GM12878 (cell line): ENCODE results near the gene SMG6. TPM values are rescaled to one million over a fixed set of nuclear protein-coding genes. Genes with fewer than 3 reads are reported as not detected.
A peak's percentile ranks its signal among the peaks of the same experiment; 100 is the strongest.

Source experiments
- CREM ChIP-seq: IDR thresholded peaks from 2 replicates; pipeline ENCODE4 v1.6.1; 2014; ENCODE audit warnings: antibody characterized with exemption, low read depth
- DPF2 ChIP-seq: fragments of 450-650 bp; IDR thresholded peaks from 2 replicates; pipeline ENCODE4 v1.6.1; 2017; ENCODE audit warnings: mild to moderate bottlenecking
- EGR1 ChIP-seq, 2 experiments: IDR thresholded peaks; 1 replicate in 1 of 2; 2 replicates in 1 of 2; pipeline ENCODE4 v1.6.1; 2011 to 2012; ENCODE audit warnings: low read depth in 2 of 2, low read length in 2 of 2, borderline replicate concordance in 1 of 2, mild to moderate bottlenecking in 1 of 2, moderate library complexity in 1 of 2
- FOXM1 ChIP-seq: IDR thresholded peaks from 2 replicates; pipeline ENCODE4 v1.6.1; 2012; ENCODE audit warnings: low read depth, mild to moderate bottlenecking, inconsistent platforms, low read length, moderate library complexity
- IKZF1 ChIP-seq: fragments of 450-650 bp; conservative IDR thresholded peaks from 2 replicates; pipeline ENCODE4 v1.6.1; 2017; ENCODE audit warnings: antibody characterized with exemption, mild to moderate bottlenecking
- KAT2A ChIP-seq: conservative IDR thresholded peaks from 2 replicates; pipeline ENCODE4 v1.6.1; 2011; ENCODE audit warnings: low read depth, low read length; ENCODE audit not compliant: control insufficient read depth
- MTA3 ChIP-seq: IDR thresholded peaks from 2 replicates; pipeline ENCODE4 v1.6.1; 2012; ENCODE audit warnings: low read length, inconsistent platforms, borderline replicate concordance
- MYC ChIP-seq: IDR thresholded peaks from 2 replicates; pipeline ENCODE4 v1.6.1; 2011; ENCODE audit warnings: mild to moderate bottlenecking, low read length, moderate library complexity, inconsistent platforms; ENCODE audit not compliant: insufficient read depth, insufficient replicate concordance, insufficient read length, severe bottlenecking
- NFIC ChIP-seq: IDR thresholded peaks from 2 replicates; pipeline ENCODE4 v1.6.1; 2012; ENCODE audit warnings: low read depth, mild to moderate bottlenecking, inconsistent platforms, low read length, moderate library complexity
- POU2F2 ChIP-seq: IDR thresholded peaks from 3 replicates; pipeline ENCODE4 v1.6.1; 2011; ENCODE audit warnings: low read depth, mild to moderate bottlenecking, low read length, borderline replicate concordance
- RAD51 ChIP-seq: fragments of 450-650 bp; IDR thresholded peaks from 2 replicates; pipeline ENCODE4 v1.6.1; 2016; ENCODE audit warnings: moderate library complexity, mild to moderate bottlenecking, inconsistent platforms
- SREBF2 ChIP-seq: IDR thresholded peaks from 2 replicates; pipeline ENCODE4 v1.6.1; 2012; ENCODE audit warnings: mild to moderate bottlenecking, low read length
- STAT3 ChIP-seq: IDR thresholded peaks from 2 replicates; pipeline ENCODE4 v1.6.1; 2011; ENCODE audit warnings: low read depth, low read length, improper control_type of control experiment
- SUZ12 ChIP-seq: fragments of 200-600 bp; sonication (generic); IDR thresholded peaks from one replicate; pipeline ENCODE4 v1.6.1; 2018; ENCODE audit warnings: antibody characterized with exemption, mild to moderate bottlenecking; ENCODE audit not compliant: unreplicated experiment
- TCF12 ChIP-seq: IDR thresholded peaks from 2 replicates; pipeline ENCODE4 v1.6.1; 2011; ENCODE audit warnings: low read depth, mild to moderate bottlenecking, low read length
- TCF7 ChIP-seq: IDR thresholded peaks from 2 replicates; pipeline ENCODE4 v1.6.1; 2014; ENCODE audit warnings: antibody characterized with exemption, borderline replicate concordance
- ZNF217 ChIP-seq: fragments of 450-650 bp; IDR thresholded peaks from 2 replicates; pipeline ENCODE4 v1.6.1; 2017; ENCODE audit warnings: antibody characterized with exemption, mild to moderate bottlenecking
- ZNF274 ChIP-seq: IDR thresholded peaks from one replicate; pipeline ENCODE4 v1.8.0; 2011; ENCODE audit not compliant: insufficient read length, insufficient read depth
- polyA plus RNA-seq, 11 experiments: library from polyadenylated mRNA; depleted of rRNA in 4 of 11; unstranded in 6 of 11; stranded (reverse) in 5 of 11; fragments of >200 nt; fragmentation: Nextera tagmentation in 4 of 11; fragmentation: Illumina TruSeq in 1 of 11; extraction: Ambion mirVana in 4 of 11; extraction: Trizol in 1 of 11; gene quantifications; 1 replicate in 1 of 11; 2 replicates in 10 of 11; pipeline versions ENCODE4 v1.2.1 to v1.2.3, GENCODE V29; 2011 to 2016; ENCODE audit warnings: inconsistent platforms in 2 of 11, missing spikeins in 2 of 11, low read depth in 1 of 11
- total RNA-seq, 4 experiments: library from RNA; depleted of rRNA in 3 of 4; stranded (reverse); fragments of >200 nt in 3 of 4; fragmentation: Illumina TruSeq in 1 of 4; extraction: Trizol in 1 of 4; gene quantifications; 2 replicates each; pipeline versions ENCODE4 v1.2.1 to v1.2.3, GENCODE V29; 2013 to 2021
- TF ChIP-seq, protein P1 (sequence below): fragments of 450-650 bp; formaldehyde crosslinking; IDR thresholded peaks from 2 replicates; pipeline ENCODE4 v1.5.0; 2022; ENCODE audit warnings: mild to moderate bottlenecking, missing genetic modification characterization
- TF ChIP-seq, protein P2 (sequence below): fragments of 450-650 bp; IDR thresholded peaks from 2 replicates; pipeline ENCODE4 v1.6.1; 2017; ENCODE audit warnings: mild to moderate bottlenecking, moderate library complexity
- TF ChIP-seq, protein P3 (sequence below): fragments of 150-350 bp; IDR thresholded peaks from 2 replicates; pipeline ENCODE4 v1.6.1; 2014; ENCODE audit warnings: mild to moderate bottlenecking, low read depth, low read length

The SMG6 gene
- total and polyA plus RNA-seq, 10 of the 15 experiments (the other 5 are each of a cell fraction or from before 2014, with no cell fraction given), result 0.58 to 28.7 (median 15.7) TPM

DNA sequence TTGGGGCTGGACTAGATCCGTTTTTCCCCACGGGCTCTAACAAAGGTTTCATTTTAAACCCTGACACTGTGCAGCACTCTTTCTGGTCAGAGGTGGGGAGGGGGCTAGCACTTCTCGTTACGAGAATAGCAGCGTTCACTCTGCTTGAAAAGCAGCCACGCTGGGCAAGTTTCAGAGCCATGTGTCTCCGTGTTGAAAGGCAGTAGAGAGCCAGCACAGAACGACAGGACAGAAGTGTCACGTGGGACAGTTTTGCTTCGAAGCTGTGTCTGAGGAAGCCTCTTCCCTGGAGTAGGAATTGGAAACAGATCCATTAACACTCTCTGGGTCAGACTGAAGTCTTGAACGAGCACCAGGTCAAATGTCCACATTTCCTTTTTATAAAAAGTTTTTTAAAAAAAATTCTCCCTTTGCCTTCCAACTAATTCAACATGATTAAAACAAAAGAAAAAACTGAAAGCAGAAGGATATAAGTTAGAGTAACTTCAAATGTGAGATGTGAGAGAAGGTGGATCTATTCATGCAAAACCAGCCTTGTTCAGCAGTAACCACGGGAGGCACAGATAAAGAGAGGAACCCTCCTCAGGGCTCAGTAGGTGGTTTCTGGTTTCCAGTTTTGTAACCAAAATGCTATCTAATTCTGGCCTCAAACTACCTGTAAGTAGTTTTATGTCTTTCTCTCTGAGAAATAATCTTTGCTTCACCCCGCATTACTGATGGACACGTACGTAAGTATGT lies 65.0 kb downstream of the SMG6 start (continued):
- TF ChIP-seq, protein P1, sequence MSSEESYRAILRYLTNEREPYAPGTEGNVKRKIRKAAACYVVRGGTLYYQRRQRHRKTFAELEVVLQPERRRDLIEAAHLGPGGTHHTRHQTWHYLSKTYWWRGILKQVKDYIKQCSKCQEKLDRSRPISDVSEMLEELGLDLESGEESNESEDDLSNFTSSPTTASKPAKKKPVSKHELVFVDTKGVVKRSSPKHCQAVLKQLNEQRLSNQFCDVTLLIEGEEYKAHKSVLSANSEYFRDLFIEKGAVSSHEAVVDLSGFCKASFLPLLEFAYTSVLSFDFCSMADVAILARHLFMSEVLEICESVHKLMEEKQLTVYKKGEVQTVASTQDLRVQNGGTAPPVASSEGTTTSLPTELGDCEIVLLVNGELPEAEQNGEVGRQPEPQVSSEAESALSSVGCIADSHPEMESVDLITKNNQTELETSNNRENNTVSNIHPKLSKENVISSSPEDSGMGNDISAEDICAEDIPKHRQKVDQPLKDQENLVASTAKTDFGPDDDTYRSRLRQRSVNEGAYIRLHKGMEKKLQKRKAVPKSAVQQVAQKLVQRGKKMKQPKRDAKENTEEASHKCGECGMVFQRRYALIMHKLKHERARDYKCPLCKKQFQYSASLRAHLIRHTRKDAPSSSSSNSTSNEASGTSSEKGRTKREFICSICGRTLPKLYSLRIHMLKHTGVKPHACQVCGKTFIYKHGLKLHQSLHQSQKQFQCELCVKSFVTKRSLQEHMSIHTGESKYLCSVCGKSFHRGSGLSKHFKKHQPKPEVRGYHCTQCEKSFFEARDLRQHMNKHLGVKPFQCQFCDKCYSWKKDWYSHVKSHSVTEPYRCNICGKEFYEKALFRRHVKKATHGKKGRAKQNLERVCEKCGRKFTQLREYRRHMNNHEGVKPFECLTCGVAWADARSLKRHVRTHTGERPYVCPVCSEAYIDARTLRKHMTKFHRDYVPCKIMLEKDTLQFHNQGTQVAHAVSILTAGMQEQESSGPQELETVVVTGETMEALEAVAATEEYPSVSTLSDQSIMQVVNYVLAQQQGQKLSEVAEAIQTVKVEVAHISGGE, result no peak
- peak; percentile 95 for TF ChIP-seq RAD51
- TF ChIP-seq KAT2A, result no peak
- TF ChIP-seq ZNF274, result no peak
- no peak for TF ChIP-seq EGR1 (IDR thresholded peaks at IDR 0.05; ENCODE audit: borderline replicate concordance in 1 of 2, low read depth in 2 of 2, low read length in 2 of 2)
- TF ChIP-seq MYC, result no peak
- TF ChIP-seq NFIC, result peak; percentile 57
- TF ChIP-seq CREM, result peak; percentile 29; the same call in 1 of the 2 replicates
- TF ChIP-seq SUZ12, result no peak
- TF ChIP-seq STAT3, result no peak
- 0 out of 3 replicates have a peak, but pooled peaks have one; percentile 41 for TF ChIP-seq POU2F2
- TF ChIP-seq DPF2, result peak; percentile 24; the same call in 1 of the 2 replicates
- no peak for TF ChIP-seq ZNF217
- no peak for TF ChIP-seq FOXM1
- TF ChIP-seq SREBF2, result no peak
- TF ChIP-seq, protein P2, sequence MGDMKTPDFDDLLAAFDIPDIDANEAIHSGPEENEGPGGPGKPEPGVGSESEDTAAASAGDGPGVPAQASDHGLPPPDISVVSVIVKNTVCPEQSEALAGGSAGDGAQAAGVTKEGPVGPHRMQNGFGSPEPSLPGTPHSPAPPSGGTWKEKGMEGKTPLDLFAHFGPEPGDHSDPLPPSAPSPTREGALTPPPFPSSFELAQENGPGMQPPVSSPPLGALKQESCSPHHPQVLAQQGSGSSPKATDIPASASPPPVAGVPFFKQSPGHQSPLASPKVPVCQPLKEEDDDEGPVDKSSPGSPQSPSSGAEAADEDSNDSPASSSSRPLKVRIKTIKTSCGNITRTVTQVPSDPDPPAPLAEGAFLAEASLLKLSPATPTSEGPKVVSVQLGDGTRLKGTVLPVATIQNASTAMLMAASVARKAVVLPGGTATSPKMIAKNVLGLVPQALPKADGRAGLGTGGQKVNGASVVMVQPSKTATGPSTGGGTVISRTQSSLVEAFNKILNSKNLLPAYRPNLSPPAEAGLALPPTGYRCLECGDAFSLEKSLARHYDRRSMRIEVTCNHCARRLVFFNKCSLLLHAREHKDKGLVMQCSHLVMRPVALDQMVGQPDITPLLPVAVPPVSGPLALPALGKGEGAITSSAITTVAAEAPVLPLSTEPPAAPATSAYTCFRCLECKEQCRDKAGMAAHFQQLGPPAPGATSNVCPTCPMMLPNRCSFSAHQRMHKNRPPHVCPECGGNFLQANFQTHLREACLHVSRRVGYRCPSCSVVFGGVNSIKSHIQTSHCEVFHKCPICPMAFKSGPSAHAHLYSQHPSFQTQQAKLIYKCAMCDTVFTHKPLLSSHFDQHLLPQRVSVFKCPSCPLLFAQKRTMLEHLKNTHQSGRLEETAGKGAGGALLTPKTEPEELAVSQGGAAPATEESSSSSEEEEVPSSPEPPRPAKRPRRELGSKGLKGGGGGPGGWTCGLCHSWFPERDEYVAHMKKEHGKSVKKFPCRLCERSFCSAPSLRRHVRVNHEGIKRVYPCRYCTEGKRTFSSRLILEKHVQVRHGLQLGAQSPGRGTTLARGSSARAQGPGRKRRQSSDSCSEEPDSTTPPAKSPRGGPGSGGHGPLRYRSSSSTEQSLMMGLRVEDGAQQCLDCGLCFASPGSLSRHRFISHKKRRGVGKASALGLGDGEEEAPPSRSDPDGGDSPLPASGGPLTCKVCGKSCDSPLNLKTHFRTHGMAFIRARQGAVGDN, result peak; percentile 98
- peak; percentile 60; the same call in 1 of the 2 replicates for TF ChIP-seq MTA3
- TF ChIP-seq TCF12, result no peak
- TF ChIP-seq IKZF1, result peak; percentile 62
- TF ChIP-seq, protein P3, sequence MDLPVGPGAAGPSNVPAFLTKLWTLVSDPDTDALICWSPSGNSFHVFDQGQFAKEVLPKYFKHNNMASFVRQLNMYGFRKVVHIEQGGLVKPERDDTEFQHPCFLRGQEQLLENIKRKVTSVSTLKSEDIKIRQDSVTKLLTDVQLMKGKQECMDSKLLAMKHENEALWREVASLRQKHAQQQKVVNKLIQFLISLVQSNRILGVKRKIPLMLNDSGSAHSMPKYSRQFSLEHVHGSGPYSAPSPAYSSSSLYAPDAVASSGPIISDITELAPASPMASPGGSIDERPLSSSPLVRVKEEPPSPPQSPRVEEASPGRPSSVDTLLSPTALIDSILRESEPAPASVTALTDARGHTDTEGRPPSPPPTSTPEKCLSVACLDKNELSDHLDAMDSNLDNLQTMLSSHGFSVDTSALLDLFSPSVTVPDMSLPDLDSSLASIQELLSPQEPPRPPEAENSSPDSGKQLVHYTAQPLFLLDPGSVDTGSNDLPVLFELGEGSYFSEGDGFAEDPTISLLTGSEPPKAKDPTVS, result no peak
- TF ChIP-seq TCF7, result no peak
